ENCODE data around the gene FHIP1B.

FHIP1B gene

DNA sequence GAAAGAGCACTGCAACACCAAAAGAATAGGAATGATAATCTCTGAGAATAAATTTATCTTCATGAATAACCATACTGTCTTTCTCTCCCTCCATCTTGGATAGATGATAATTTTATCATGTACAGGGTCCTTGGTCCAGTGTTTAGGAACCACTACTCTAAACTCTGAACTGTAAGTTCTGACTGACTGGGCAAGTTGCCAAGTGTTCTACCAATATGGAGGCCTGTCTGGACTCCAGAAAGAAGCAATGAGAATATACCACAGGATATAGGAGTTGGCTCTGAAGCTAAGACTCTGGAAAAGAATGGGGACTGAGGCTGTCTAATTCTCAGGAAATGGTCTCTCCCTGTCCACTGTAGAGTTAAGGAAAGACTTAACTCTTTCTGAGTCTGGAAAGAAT lies 1.5 kb downstream of the FHIP1B start:
- Histone ChIP-seq H3K79me2 (ENCODE audit: low read length) (peaks cover 59% of the 10 kb centered on the region), H3F3A (ENCODE audit: insufficient read depth, low read length) (no peaks in the 10 kb centered on the region), H3K4me1 (ENCODE audit: low read length) (peaks cover 11% of the 10 kb centered on the region; the same call in 1 of the 2 replicates), H3K4me3 (ENCODE audit: low read length) (no peak overlapping the region), H3K9me3 (replicated peaks; ENCODE audit: insufficient read depth, low read length) (no peaks in the 10 kb centered on the region), H3K4me2 (ENCODE audit: low read depth, low read length) (0 out of 2 replicates have a peak overlapping the region, but pooled peaks have one; percentile 87), H3K36me3 (replicated peaks; ENCODE audit: insufficient read depth, low read length) (no peaks in the 10 kb centered on the region), H3K9me2 (replicated peaks; ENCODE audit: insufficient read depth, low read length) (no peaks in the 10 kb centered on the region), H4K20me1 (ENCODE audit: insufficient read depth, low read length) (no peaks in the 10 kb centered on the region), H2AFZ (ENCODE audit: low read length) (no peak overlapping the region), H3K9ac (ENCODE audit: low read length) (no peak overlapping the region), H3K27ac (ENCODE audit: low read length) (no peak overlapping the region), H3K27me3 (replicated peaks; ENCODE audit: insufficient read depth, low read length) (no peaks in the 10 kb centered on the region)
- TF ChIP-seq EZH2phosphoT487 (IDR thresholded peaks at IDR 0.05; ENCODE audit: low read length) (no peak), EZH2 (optimal IDR thresholded peaks at IDR 0.05; ENCODE audit: low read depth, low read length) (no peak)
- TF ChIP-seq, protein P1, sequence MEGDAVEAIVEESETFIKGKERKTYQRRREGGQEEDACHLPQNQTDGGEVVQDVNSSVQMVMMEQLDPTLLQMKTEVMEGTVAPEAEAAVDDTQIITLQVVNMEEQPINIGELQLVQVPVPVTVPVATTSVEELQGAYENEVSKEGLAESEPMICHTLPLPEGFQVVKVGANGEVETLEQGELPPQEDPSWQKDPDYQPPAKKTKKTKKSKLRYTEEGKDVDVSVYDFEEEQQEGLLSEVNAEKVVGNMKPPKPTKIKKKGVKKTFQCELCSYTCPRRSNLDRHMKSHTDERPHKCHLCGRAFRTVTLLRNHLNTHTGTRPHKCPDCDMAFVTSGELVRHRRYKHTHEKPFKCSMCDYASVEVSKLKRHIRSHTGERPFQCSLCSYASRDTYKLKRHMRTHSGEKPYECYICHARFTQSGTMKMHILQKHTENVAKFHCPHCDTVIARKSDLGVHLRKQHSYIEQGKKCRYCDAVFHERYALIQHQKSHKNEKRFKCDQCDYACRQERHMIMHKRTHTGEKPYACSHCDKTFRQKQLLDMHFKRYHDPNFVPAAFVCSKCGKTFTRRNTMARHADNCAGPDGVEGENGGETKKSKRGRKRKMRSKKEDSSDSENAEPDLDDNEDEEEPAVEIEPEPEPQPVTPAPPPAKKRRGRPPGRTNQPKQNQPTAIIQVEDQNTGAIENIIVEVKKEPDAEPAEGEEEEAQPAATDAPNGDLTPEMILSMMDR (IDR thresholded peaks at IDR 0.05; ENCODE audit: low read length) = no peak
- DNase-seq = no peak

DNA sequence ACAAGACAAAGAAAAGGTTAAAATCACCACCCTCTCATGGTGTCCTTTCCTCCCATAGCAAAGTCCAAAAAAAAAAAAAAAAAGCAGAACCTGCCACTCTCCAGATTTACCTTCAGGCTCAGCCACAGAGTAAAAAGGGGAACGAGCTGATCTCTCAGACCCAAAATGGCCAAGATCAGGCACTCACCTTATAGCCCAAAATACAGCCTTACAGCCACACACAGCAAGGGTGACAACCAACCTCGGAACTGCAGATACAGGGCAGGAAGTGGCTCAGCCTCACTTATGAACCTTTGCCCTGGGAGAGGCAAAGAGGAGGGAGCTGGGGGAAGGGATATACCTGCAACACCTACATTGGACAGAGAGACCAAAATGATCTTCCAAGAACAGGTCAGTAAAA lies 4.5 kb downstream of the FHIP1B start:
- Histone ChIP-seq H4K20me1 (ENCODE audit: insufficient read depth, low read length) (no peaks in the 10 kb centered on the region), H3K36me3 (replicated peaks; ENCODE audit: insufficient read depth, low read length) (no peaks in the 10 kb centered on the region), H2AFZ (ENCODE audit: low read length) (no peak overlapping the region), H3K4me2 (ENCODE audit: low read depth, low read length) (no peak overlapping the region), H3K4me3 (ENCODE audit: low read length) (no peak overlapping the region), H3K9ac (ENCODE audit: low read length) (no peak overlapping the region), H3K9me2 (replicated peaks; ENCODE audit: insufficient read depth, low read length) (no peaks in the 10 kb centered on the region), H3K27me3 (replicated peaks; ENCODE audit: insufficient read depth, low read length) (no peaks in the 10 kb centered on the region), H3K27ac (ENCODE audit: low read length) (no peak overlapping the region), H3F3A (ENCODE audit: insufficient read depth, low read length) (no peaks in the 10 kb centered on the region), H3K79me2 (ENCODE audit: low read length) (peaks cover 86% of the 10 kb centered on the region), H3K9me3 (replicated peaks; ENCODE audit: insufficient read depth, low read length) (no peaks in the 10 kb centered on the region), H3K4me1 (ENCODE audit: low read length) (peaks cover 11% of the 10 kb centered on the region; the same call in 1 of the 2 replicates)
- no peak for DNase-seq
- no peak for TF ChIP-seq EZH2phosphoT487 (IDR thresholded peaks at IDR 0.05; ENCODE audit: low read length)
- TF ChIP-seq, protein P1 (IDR thresholded peaks at IDR 0.05; ENCODE audit: low read length) = no peak

DNA sequence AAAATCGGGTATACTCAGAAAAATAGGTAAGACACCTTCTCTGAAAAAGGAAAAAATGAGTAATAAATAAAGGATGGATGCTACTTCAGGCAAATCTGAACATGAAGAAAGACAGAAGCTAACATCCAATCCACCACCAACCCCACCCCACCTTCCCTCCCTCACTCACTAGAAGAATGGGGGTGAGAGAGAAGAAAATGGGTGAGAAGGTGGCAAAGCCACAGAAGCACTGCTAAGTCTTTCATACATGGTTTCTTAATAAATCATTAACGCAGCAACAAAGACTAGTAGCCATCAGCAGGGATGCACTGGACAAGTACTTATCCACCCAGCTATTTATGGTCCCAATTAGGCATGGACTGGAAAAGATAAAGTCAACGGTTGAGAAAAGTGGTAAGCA lies 5.9 kb downstream of the FHIP1B start:
- Histone ChIP-seq H3K27ac (ENCODE audit: low read length) (no peak overlapping the region), H3K79me2 (ENCODE audit: low read length) (peaks cover 83% of the 10 kb centered on the region), H3K27me3 (replicated peaks; ENCODE audit: insufficient read depth, low read length) (no peaks in the 10 kb centered on the region), H3K4me2 (ENCODE audit: low read depth, low read length) (no peak overlapping the region), H3K36me3 (replicated peaks; ENCODE audit: insufficient read depth, low read length) (no peaks in the 10 kb centered on the region), H3K9me2 (replicated peaks; ENCODE audit: insufficient read depth, low read length) (no peaks in the 10 kb centered on the region), H3K9me3 (replicated peaks; ENCODE audit: insufficient read depth, low read length) (no peaks in the 10 kb centered on the region), H3K4me3 (ENCODE audit: low read length) (no peak overlapping the region), H3F3A (ENCODE audit: insufficient read depth, low read length) (no peaks in the 10 kb centered on the region), H3K9ac (ENCODE audit: low read length) (no peak overlapping the region), H4K20me1 (ENCODE audit: insufficient read depth, low read length) (no peaks in the 10 kb centered on the region), H2AFZ (ENCODE audit: low read length) (no peak overlapping the region), H3K4me1 (ENCODE audit: low read length) (peaks cover 7% of the 10 kb centered on the region; the same call in 1 of the 2 replicates)
- no peak for TF ChIP-seq EZH2 (optimal IDR thresholded peaks at IDR 0.05; ENCODE audit: low read depth, low read length)
- TF ChIP-seq, protein P1 (IDR thresholded peaks at IDR 0.05; ENCODE audit: low read length) = no peak
- no peak for TF ChIP-seq EZH2phosphoT487 (IDR thresholded peaks at IDR 0.05; ENCODE audit: low read length)
- no peak for DNase-seq
